ENCODE measurements around the gene GALNT3.

DNA sequence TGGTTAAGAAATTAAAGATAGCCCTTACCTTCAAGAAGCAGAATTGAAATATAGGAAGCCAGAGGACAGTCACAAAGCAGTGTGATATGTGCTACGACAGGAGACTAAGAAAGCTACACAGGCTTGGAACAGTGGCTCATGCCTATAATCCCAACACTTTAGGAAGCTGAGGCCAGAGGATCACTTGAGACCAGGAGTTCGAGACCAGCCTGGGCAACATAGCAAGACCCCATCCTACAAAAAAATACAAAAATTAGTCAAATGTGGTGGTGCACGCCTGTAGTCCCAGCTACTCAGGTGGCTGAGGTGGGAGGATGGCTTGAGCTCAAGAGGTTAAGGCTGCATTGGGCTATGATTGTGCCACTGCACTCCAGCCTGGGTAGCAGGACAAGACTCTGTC lies 21.9 kb downstream of the GALNT3 start:
- TF ChIP-seq, protein P1, sequence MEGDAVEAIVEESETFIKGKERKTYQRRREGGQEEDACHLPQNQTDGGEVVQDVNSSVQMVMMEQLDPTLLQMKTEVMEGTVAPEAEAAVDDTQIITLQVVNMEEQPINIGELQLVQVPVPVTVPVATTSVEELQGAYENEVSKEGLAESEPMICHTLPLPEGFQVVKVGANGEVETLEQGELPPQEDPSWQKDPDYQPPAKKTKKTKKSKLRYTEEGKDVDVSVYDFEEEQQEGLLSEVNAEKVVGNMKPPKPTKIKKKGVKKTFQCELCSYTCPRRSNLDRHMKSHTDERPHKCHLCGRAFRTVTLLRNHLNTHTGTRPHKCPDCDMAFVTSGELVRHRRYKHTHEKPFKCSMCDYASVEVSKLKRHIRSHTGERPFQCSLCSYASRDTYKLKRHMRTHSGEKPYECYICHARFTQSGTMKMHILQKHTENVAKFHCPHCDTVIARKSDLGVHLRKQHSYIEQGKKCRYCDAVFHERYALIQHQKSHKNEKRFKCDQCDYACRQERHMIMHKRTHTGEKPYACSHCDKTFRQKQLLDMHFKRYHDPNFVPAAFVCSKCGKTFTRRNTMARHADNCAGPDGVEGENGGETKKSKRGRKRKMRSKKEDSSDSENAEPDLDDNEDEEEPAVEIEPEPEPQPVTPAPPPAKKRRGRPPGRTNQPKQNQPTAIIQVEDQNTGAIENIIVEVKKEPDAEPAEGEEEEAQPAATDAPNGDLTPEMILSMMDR (IDR thresholded peaks at IDR 0.05 in 4 of 5, conservative IDR thresholded peaks at IDR 0.05 in 1 of 5): no peak
- TF ChIP-seq POLR2A (IDR thresholded peaks at IDR 0.05): no peak
